HEK293 (cell line): ENCODE data around the gene VSTM2L.

ENCODE experiments used
- ZFP41 ChIP-seq: fragments of 450-650 bp; formaldehyde crosslinking; IDR thresholded peaks from 2 replicates; pipeline ENCODE4 v1.5.1; 2016; ENCODE audit warnings: missing biosample characterization, missing genetic modification characterization, borderline replicate concordance
- ZNF114 ChIP-seq: fragments of 450-650 bp; formaldehyde crosslinking; IDR thresholded peaks from 2 replicates; pipeline ENCODE4 v1.5.0; 2017; ENCODE audit warnings: missing biosample characterization, missing genetic modification characterization
- ZNF133 ChIP-seq: fragments of 450-650 bp; formaldehyde crosslinking; IDR thresholded peaks from 2 replicates; pipeline ENCODE4 v1.5.1; 2016; ENCODE audit warnings: missing biosample characterization, missing genetic modification characterization
- ZNF274 ChIP-seq, 2 experiments: fragments of 200-500 bp in 1 of 2; fragments of 450-650 bp in 1 of 2; sonication (Bioruptor generic) in 1 of 2; formaldehyde crosslinking in 1 of 2; IDR thresholded peaks; 2 replicates each; pipeline versions ENCODE4 v1.5.1 to v1.6.1; 2014 to 2016; ENCODE audit warnings: borderline replicate concordance in 1 of 2, inconsistent platforms in 1 of 2, low read length in 1 of 2, missing biosample characterization in 1 of 2, missing genetic modification characterization in 1 of 2
- ZNF621 ChIP-seq: fragments of 450-650 bp; formaldehyde crosslinking; IDR thresholded peaks from 2 replicates; pipeline ENCODE4 v1.5.1; 2017; ENCODE audit warnings: missing biosample characterization, missing genetic modification characterization
- ZNF660 ChIP-seq: fragments of 450-650 bp; IDR thresholded peaks from 2 replicates; pipeline ENCODE4 v1.5.1; 2018; ENCODE audit warnings: missing biosample characterization, mild to moderate bottlenecking, missing genetic modification characterization
- TF ChIP-seq, protein P1 (sequence below): fragments of 450-650 bp; formaldehyde crosslinking; IDR thresholded peaks from 2 replicates; pipeline ENCODE4 v1.5.1; 2016; ENCODE audit warnings: missing biosample characterization, missing genetic modification characterization

DNA sequence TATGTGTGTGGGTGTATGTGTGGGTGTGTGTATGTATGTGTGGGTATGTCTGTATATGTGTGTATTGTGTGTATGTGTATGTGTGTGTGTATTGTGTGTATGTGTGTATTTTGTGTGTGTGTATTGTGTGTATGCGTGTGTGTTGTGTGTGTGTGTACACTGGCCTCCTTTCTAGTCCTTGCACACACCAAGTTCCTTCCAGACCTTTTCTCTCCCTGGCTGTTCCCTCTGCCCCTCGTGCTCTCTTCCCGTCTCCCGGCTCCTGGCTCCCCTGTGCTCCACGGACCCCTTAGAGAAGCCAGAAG is 11.4 kb downstream of the VSTM2L start:
- TF ChIP-seq ZNF274 (IDR thresholded peaks at IDR 0.05; ENCODE audit: low read length): no peak
- no peak for TF ChIP-seq ZNF274 (tag by site-specific recombination; IDR thresholded peaks at IDR 0.05; ENCODE audit: borderline replicate concordance)
- TF ChIP-seq ZNF133 (tag by site-specific recombination): no peak
- TF ChIP-seq ZFP41 (tag by site-specific recombination): no peak
- no peak for TF ChIP-seq ZNF114 (tag by site-specific recombination)
- no peak for TF ChIP-seq ZNF660 (tag by site-specific recombination)
- TF ChIP-seq, protein P1, sequence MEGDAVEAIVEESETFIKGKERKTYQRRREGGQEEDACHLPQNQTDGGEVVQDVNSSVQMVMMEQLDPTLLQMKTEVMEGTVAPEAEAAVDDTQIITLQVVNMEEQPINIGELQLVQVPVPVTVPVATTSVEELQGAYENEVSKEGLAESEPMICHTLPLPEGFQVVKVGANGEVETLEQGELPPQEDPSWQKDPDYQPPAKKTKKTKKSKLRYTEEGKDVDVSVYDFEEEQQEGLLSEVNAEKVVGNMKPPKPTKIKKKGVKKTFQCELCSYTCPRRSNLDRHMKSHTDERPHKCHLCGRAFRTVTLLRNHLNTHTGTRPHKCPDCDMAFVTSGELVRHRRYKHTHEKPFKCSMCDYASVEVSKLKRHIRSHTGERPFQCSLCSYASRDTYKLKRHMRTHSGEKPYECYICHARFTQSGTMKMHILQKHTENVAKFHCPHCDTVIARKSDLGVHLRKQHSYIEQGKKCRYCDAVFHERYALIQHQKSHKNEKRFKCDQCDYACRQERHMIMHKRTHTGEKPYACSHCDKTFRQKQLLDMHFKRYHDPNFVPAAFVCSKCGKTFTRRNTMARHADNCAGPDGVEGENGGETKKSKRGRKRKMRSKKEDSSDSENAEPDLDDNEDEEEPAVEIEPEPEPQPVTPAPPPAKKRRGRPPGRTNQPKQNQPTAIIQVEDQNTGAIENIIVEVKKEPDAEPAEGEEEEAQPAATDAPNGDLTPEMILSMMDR: no peak
- TF ChIP-seq ZNF621: no peak
